DMS153 treated with DMSO at 0.1 percent for 48 hours (cell line): Measurements from ENCODE around the gene CMIP.

Experiments
- DNase-seq: peaks from one replicate; lab custom pipeline; 2025; ENCODE audit not compliant: unreplicated experiment; lab: John Stamatoyannopoulos, UW

Gene CMIP

GRCh38 chr16:81461243-81461642 lies 16.6 kb downstream of the CMIP start:
- no peak for DNase-seq

GRCh38 chr16:81461766-81462165 lies 17.2 kb downstream of the CMIP start:
- DNase-seq: no peak

GRCh38 chr16:81462683-81463082 lies 18.1 kb downstream of the CMIP start:
- DNase-seq: no peak

- DNase-seq: no peak
Measured at GRCh38 chr16:81463296-81463890, 18.8 kb downstream of the CMIP start.

GRCh38 chr16:81464279-81464678 lies 19.7 kb downstream of the CMIP start:
- no peak for DNase-seq

GRCh38 chr16:81465375-81465943 lies 20.9 kb downstream of the CMIP start:
- no peak for DNase-seq

GRCh38 chr16:81466356-81466980 lies 21.9 kb downstream of the CMIP start:
- DNase-seq: no peak

- no peak for DNase-seq
Measured at GRCh38 chr16:81467072-81467471, 22.5 kb downstream of the CMIP start.

- DNase-seq: no peak
Measured at GRCh38 chr16:81467815-81468214, 23.2 kb downstream of the CMIP start.

- no peak for DNase-seq
Measured at GRCh38 chr16:81468269-81468902, 23.8 kb downstream of the CMIP start.

- no peak for DNase-seq
Measured at GRCh38 chr16:81469183-81469677, 24.6 kb downstream of the CMIP start.

- no peak for DNase-seq
Measured at GRCh38 chr16:81469710-81470535, 25.3 kb downstream of the CMIP start.

GRCh38 chr16:81470796-81471636 lies 26.4 kb downstream of the CMIP start:
- DNase-seq: no peak

GRCh38 chr16:81471882-81472281 lies 27.3 kb downstream of the CMIP start:
- no peak for DNase-seq

- no peak for DNase-seq
Measured at GRCh38 chr16:81472391-81472790, 27.8 kb downstream of the CMIP start.

GRCh38 chr16:81473066-81473488 lies 28.5 kb downstream of the CMIP start:
- DNase-seq: no peak

- DNase-seq: no peak
Measured at GRCh38 chr16:81473558-81473957, 28.9 kb downstream of the CMIP start.

- DNase-seq: no peak
Measured at GRCh38 chr16:81473969-81474959, 29.7 kb downstream of the CMIP start.
